Liver (tissue), 9 donors: ENCODE measurements around the gene AKAP13. TPM values are rescaled to one million over a fixed set of nuclear protein-coding genes. Genes with fewer than 3 reads are reported as not detected.

Source experiments
- DNase-seq: peaks from one replicate; pipeline ENCODE4 v3.0.0-alpha.2; 2017; ENCODE audit warnings: low spot score
- H3K27ac ChIP-seq, 2 donors: one replicate each; pipeline ENCODE4 v1.7.0; 2013; ENCODE audit warnings: inconsistent platforms in 2 of 2, low read length in 2 of 2, control low read depth in 1 of 2, low read depth in 1 of 2, mild to moderate bottlenecking in 1 of 2
- H3K27me3 ChIP-seq, 4 donors: one replicate each; pipeline versions ENCODE4 v1.6.1 to v1.7.0; 2013; ENCODE audit warnings: low read length in 3 of 4, inconsistent platforms in 1 of 4, mild to moderate bottlenecking in 1 of 4, moderate library complexity in 1 of 4; ENCODE audit not compliant: control insufficient read depth in 4 of 4, insufficient read depth in 4 of 4
- H3K36me3 ChIP-seq, 4 donors: one replicate each; pipeline versions ENCODE4 v1.6.1 to v1.7.0; 2013; ENCODE audit warnings: low read length in 3 of 4, mild to moderate bottlenecking in 3 of 4, low read depth in 1 of 4, moderate library complexity in 1 of 4; ENCODE audit not compliant: control insufficient read depth in 4 of 4, insufficient read depth in 3 of 4
- H3K4me1 ChIP-seq, 4 donors: one replicate each; pipeline versions ENCODE4 v1.6.1 to v1.7.0; 2013; ENCODE audit warnings: low read length in 3 of 4, mild to moderate bottlenecking in 3 of 4, moderate library complexity in 1 of 4; ENCODE audit not compliant: control insufficient read depth in 4 of 4, insufficient read depth in 4 of 4
- H3K4me3 ChIP-seq, 3 donors: one replicate each; pipeline versions ENCODE4 v1.6.1 to v1.7.0; 2013; ENCODE audit warnings: low read length in 3 of 3, control low read depth in 1 of 3, low read depth in 1 of 3, mild to moderate bottlenecking in 1 of 3
- H3K9ac ChIP-seq, 2 donors: one replicate each; pipeline ENCODE4 v1.7.0; 2013; ENCODE audit warnings: low read length in 2 of 2, mild to moderate bottlenecking in 2 of 2, moderate library complexity in 2 of 2, control low read depth in 1 of 2, low read depth in 1 of 2
- H3K9me3 ChIP-seq, 4 donors: one replicate each; pipeline versions ENCODE4 v1.6.1 to v1.7.0; 2013; ENCODE audit warnings: low read length in 3 of 4; ENCODE audit not compliant: control insufficient read depth in 4 of 4
- ATF3 ChIP-seq: IDR thresholded peaks from 2 replicates; pipeline ENCODE4 v1.6.1; 2016; ENCODE audit warnings: antibody characterized with exemption
- EGR1 ChIP-seq, 2 donors: IDR thresholded peaks; 2 replicates each; pipeline ENCODE4 v1.6.1; 2016 to 2018; ENCODE audit warnings: antibody characterized with exemption in 2 of 2, low read depth in 2 of 2
- FOXA1 ChIP-seq: IDR thresholded peaks from 2 replicates; pipeline ENCODE4 v1.6.1; 2016; ENCODE audit warnings: antibody characterized with exemption
- FOXA2 ChIP-seq: IDR thresholded peaks from 2 replicates; pipeline ENCODE4 v1.6.1; 2016; ENCODE audit warnings: antibody characterized with exemption
- GABPA ChIP-seq, 2 donors: IDR thresholded peaks in 1 of 2; conservative IDR thresholded peaks in 1 of 2; 2 replicates each; pipeline ENCODE4 v1.6.1; 2016; ENCODE audit warnings: antibody characterized with exemption in 2 of 2, mild to moderate bottlenecking in 1 of 2, moderate library complexity in 1 of 2
- HNF4A ChIP-seq, 2 donors: conservative IDR thresholded peaks; 2 replicates each; pipeline ENCODE4 v1.6.1; 2016; ENCODE audit warnings: antibody characterized with exemption in 2 of 2, mild to moderate bottlenecking in 2 of 2
- HNF4G ChIP-seq: IDR thresholded peaks from 2 replicates; pipeline ENCODE4 v1.6.1; 2016; ENCODE audit warnings: antibody characterized with exemption
- JUND ChIP-seq, 2 donors: IDR thresholded peaks; 2 replicates each; pipeline ENCODE4 v1.6.1; 2016; ENCODE audit warnings: antibody characterized with exemption in 2 of 2
- MAX ChIP-seq: IDR thresholded peaks from 2 replicates; pipeline ENCODE4 v1.6.1; 2016; ENCODE audit warnings: antibody characterized with exemption
- NR2F2 ChIP-seq: IDR thresholded peaks from 2 replicates; pipeline ENCODE4 v1.6.1; 2016; ENCODE audit warnings: antibody characterized with exemption
- RAD21 ChIP-seq, 2 donors: IDR thresholded peaks; 2 replicates each; pipeline ENCODE4 v1.6.1; 2016; ENCODE audit warnings: antibody characterized with exemption in 2 of 2, mild to moderate bottlenecking in 2 of 2
- REST ChIP-seq: IDR thresholded peaks from 2 replicates; pipeline ENCODE4 v1.6.1; 2016; ENCODE audit warnings: antibody characterized with exemption, mild to moderate bottlenecking
- RXRA ChIP-seq, 2 donors: IDR thresholded peaks; 2 replicates each; pipeline ENCODE4 v1.6.1; 2017 to 2018; ENCODE audit warnings: antibody characterized with exemption in 2 of 2, mild to moderate bottlenecking in 1 of 2
- SP1 ChIP-seq: IDR thresholded peaks from 2 replicates; pipeline ENCODE4 v1.6.1; 2018; ENCODE audit warnings: antibody characterized with exemption, mild to moderate bottlenecking
- TAF1 ChIP-seq: conservative IDR thresholded peaks from 2 replicates; pipeline ENCODE4 v1.6.1; 2016; ENCODE audit warnings: antibody characterized with exemption, mild to moderate bottlenecking
- YY1 ChIP-seq: IDR thresholded peaks from 2 replicates; pipeline ENCODE4 v1.6.1; 2016; ENCODE audit warnings: antibody characterized with exemption, mild to moderate bottlenecking
- WGBS: extraction: QIAGEN DNeasy Blood & Tissue Kit; methylation state at CpG from one replicate; pipeline ENCODE4 v1.1.7; 2013; 5-methylcytosine and 5-hydroxymethylcytosine counted together
- polyA plus RNA-seq, 2 donors: library from polyadenylated mRNA; stranded (reverse) in 1 of 2; unstranded in 1 of 2; fragments of 200-250 nt in 1 of 2; fragments of >200 nt in 1 of 2; fragmentation: Nextera tagmentation in 1 of 2; extraction: Ambion mirVana in 1 of 2; gene quantifications; one replicate each; pipeline versions ENCODE4 v1.2.1 to v1.2.3, GENCODE V29; 2013 to 2015
- total RNA-seq, 2 donors: library from RNA; depleted of rRNA; stranded (reverse); fragments of >200 nt; gene quantifications; one replicate each; pipeline ENCODE4 v1.2.3, GENCODE V29; 2014
- TF ChIP-seq, protein P1 (sequence below): IDR thresholded peaks from 2 replicates; pipeline ENCODE4 v1.6.1; 2016; ENCODE audit warnings: antibody characterized with exemption
- TF ChIP-seq, protein P2 (sequence below): fragments of 150-350 bp; IDR thresholded peaks from 2 replicates; pipeline ENCODE4 v1.5.1; 2017; ENCODE audit warnings: improper control_type of control experiment, low read depth, low read length; ENCODE audit not compliant: missing input control
- donor health status: healthy.
- donor health status: healthy.
- donor health status: healthy.
- donor health status: healthy.
- donor health status: healthy.

Gene AKAP13
- total and polyA plus RNA-seq, 4 donors = 18.6 to 92.3 (median 37.4) TPM

- TF ChIP-seq YY1 (no peak), JUND (IDR thresholded peaks at IDR 0.05) (no peak)
- H3K36me3 ChIP-seq = peaks cover 2 to 66% (median 41%) of the 10 kb centered on the region in 4 donors
- no peaks in the 10 kb centered on the region for H3K27me3 ChIP-seq
- H3K4me3 ChIP-seq = no peak overlapping the region
- H3K9me3 ChIP-seq = no peaks in the 10 kb centered on the region
- H3K9ac ChIP-seq = no peak overlapping the region
- 73% methylated on average over 2 of the region's 2 CpGs for WGBS
- H3K4me1 ChIP-seq = peaks cover 17 to 31% (median 20%) of the 10 kb centered on the region in 4 donors
- no peak for DNase-seq
- no peak overlapping the region for H3K27ac ChIP-seq
Measured at GRCh38 chr15:85727068-85727467, 346.7 kb downstream of the AKAP13 start.

GRCh38 chr15:85730001-85730820 lies 349.8 kb downstream of the AKAP13 start:
- no peak overlapping the region for H3K9ac ChIP-seq
- peaks cover 0 to 8% (median 4%) of the 10 kb centered on the region in 4 donors for H3K4me1 ChIP-seq
- no peak for DNase-seq
- peaks cover 9 to 60% (median 53%) of the 10 kb centered on the region in 4 donors for H3K36me3 ChIP-seq
- no peak overlapping the region for H3K4me3 ChIP-seq
- peaks cover 0 to 8% (median 2%) of the 10 kb centered on the region in 4 donors for H3K9me3 ChIP-seq
- TF ChIP-seq GABPA (IDR thresholded peaks at IDR 0.05 in 1 of 2, conservative IDR thresholded peaks at IDR 0.05 in 1 of 2) (no peak), TAF1 (no peak), YY1 (no peak), RAD21 (IDR thresholded peaks at IDR 0.05) (peak; percentile 86 to 91), NR2F2 (no peak), FOXA1 (no peak), FOXA2 (no peak), EGR1 (IDR thresholded peaks at IDR 0.05; ENCODE audit: low read depth in 2 of 2) (no peak), REST (no peak), MAX (no peak), HNF4G (no peak), JUND (IDR thresholded peaks at IDR 0.05) (no peak), HNF4A (conservative IDR thresholded peaks at IDR 0.05) (no peak), SP1 (no peak), ATF3 (no peak), RXRA (IDR thresholded peaks at IDR 0.05) (peak in 1 of 2 donors; percentile 22)
- TF ChIP-seq, protein P1, sequence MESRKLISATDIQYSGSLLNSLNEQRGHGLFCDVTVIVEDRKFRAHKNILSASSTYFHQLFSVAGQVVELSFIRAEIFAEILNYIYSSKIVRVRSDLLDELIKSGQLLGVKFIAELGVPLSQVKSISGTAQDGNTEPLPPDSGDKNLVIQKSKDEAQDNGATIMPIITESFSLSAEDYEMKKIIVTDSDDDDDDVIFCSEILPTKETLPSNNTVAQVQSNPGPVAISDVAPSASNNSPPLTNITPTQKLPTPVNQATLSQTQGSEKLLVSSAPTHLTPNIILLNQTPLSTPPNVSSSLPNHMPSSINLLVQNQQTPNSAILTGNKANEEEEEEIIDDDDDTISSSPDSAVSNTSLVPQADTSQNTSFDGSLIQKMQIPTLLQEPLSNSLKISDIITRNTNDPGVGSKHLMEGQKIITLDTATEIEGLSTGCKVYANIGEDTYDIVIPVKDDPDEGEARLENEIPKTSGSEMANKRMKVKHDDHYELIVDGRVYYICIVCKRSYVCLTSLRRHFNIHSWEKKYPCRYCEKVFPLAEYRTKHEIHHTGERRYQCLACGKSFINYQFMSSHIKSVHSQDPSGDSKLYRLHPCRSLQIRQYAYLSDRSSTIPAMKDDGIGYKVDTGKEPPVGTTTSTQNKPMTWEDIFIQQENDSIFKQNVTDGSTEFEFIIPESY = no peak
- TF ChIP-seq, protein P2, sequence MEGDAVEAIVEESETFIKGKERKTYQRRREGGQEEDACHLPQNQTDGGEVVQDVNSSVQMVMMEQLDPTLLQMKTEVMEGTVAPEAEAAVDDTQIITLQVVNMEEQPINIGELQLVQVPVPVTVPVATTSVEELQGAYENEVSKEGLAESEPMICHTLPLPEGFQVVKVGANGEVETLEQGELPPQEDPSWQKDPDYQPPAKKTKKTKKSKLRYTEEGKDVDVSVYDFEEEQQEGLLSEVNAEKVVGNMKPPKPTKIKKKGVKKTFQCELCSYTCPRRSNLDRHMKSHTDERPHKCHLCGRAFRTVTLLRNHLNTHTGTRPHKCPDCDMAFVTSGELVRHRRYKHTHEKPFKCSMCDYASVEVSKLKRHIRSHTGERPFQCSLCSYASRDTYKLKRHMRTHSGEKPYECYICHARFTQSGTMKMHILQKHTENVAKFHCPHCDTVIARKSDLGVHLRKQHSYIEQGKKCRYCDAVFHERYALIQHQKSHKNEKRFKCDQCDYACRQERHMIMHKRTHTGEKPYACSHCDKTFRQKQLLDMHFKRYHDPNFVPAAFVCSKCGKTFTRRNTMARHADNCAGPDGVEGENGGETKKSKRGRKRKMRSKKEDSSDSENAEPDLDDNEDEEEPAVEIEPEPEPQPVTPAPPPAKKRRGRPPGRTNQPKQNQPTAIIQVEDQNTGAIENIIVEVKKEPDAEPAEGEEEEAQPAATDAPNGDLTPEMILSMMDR = peak; percentile 89
- no peaks in the 10 kb centered on the region for H3K27me3 ChIP-seq
- WGBS = 35% methylated on average over 5 of the region's 5 CpGs
- H3K27ac ChIP-seq = peak overlapping the region in 1 of 2 donors; percentile 48
